GM12875 (cell line): ENCODE results near the gene E2F2.

Source experiments
- H3K4me3 ChIP-seq: one replicate; pipeline ENCODE4 v1.5.1; 2011; ENCODE audit warnings: low read depth, low read length, control low read depth
- TF ChIP-seq, protein P1 (sequence below): IDR thresholded peaks from 2 replicates; pipeline ENCODE4 v1.5.1; 2011; ENCODE audit warnings: low read depth, mild to moderate bottlenecking, control low read depth, inconsistent platforms, low read length, moderate library complexity, borderline replicate concordance; ENCODE audit not compliant: insufficient read depth

The E2F2 gene

DNA sequence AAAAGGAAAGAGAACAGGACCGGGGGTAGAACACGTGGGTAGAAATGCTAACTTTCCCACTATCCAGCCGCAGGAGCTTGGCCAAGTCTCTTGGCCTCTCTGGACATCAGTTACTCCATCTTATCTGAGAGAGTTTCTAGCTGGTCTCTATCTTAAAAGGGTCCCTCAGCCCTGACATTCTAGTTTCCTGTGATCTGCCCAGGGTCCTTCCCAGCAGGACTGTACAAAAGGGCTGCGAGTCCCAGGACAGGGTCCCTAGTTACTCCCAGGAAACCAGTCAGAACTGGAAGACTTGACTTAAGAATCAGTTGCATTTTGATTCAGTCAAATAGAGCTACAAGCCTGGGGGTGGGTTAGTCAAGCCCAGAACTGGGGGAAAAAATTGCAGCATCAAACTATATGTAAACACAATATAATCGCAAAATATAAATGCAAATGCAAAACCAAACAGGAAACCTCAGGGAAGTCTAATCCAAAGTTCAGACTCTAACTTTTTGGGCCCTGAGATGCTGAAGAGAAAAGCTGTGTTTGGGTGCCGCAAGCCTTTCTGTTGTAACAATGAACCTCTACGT, 49.9 kb downstream of the E2F2 start:
- TF ChIP-seq, protein P1, sequence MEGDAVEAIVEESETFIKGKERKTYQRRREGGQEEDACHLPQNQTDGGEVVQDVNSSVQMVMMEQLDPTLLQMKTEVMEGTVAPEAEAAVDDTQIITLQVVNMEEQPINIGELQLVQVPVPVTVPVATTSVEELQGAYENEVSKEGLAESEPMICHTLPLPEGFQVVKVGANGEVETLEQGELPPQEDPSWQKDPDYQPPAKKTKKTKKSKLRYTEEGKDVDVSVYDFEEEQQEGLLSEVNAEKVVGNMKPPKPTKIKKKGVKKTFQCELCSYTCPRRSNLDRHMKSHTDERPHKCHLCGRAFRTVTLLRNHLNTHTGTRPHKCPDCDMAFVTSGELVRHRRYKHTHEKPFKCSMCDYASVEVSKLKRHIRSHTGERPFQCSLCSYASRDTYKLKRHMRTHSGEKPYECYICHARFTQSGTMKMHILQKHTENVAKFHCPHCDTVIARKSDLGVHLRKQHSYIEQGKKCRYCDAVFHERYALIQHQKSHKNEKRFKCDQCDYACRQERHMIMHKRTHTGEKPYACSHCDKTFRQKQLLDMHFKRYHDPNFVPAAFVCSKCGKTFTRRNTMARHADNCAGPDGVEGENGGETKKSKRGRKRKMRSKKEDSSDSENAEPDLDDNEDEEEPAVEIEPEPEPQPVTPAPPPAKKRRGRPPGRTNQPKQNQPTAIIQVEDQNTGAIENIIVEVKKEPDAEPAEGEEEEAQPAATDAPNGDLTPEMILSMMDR = no peak
- H3K4me3 ChIP-seq = no peak overlapping the region

- no peak overlapping the region for H3K4me3 ChIP-seq
- TF ChIP-seq, protein P1 = no peak
These were observed 50.6 kb downstream of the E2F2 start for GRCh38 chr1:23480187-23481025.

- H3K4me3 ChIP-seq = no peak overlapping the region
- TF ChIP-seq, protein P1 = no peak
These were observed 51.4 kb downstream of the E2F2 start for GRCh38 chr1:23479666-23479941.

DNA sequence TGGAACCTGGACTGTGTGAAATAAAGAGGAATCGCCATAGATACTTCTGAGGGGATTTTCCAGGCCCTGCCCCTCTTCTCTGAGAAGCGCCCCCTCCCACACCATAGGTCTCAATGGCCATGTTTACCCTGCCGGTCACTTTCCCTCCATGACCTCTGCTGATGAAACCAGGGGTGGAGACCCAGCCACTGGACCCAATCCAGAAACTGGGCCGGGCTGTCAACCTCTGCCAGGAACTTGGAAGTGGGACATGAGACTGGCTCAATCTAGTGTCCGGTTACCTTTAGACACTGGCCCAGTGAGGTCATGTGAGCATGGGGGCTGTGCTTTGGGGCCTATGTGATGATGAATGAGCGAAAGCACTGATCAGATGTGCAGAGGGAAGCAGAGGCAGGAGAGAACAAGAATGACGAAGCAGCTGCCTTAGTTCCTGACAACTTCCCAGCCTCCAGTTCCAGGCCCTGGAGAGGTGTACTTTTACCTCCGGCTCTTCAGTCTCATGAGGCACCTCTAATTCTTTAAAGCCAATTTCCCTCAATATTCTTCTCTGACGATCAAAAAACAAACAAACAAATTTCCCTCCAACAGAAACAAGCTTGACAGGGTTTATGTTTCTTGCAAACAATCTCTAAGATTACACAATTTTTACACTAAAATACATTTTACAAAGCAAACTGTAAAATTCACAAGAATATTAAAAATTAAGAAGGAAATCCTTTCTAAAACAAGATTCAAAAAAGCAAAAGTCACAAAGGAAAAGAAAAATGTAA, 52.0 kb downstream of the E2F2 start:
- TF ChIP-seq, protein P1 = no peak
- no peak overlapping the region for H3K4me3 ChIP-seq

DNA sequence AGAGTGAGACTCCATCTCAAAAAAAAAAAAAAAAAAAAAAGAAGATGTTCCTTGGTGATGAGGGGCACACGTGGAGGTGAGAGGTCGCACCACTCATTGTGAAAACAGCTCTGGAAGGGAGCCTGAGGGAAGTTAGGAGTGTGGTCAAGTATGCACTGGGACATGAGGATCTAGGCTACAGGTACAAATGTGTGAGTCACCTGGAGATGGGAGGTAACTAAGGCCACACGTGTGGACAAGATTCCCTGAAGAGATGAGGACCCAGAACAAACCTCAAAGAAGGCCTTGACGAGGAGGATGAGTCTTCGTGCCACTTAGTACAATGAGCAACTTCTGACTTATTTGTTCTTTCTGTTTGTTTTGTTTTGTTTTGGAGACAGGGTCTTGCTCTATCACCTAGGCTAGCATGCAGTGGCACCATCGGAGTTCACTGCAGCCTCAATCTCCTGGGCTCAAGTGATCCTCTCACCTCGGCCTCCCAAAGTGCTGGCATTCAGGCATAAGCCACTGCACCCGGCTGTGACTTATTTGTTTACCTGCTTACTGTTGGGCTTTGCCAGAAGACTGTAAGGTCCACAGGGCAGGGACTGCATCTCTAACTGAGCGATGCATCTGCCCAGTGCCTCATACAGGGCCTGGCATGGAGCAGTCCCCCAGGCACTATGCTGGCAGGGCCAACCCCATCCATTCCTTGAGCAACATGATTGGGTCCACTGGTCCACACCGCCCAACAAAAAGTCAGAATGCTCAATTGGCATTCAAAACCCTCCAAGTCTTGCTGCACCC, 53.5 kb downstream of the E2F2 start:
- H3K4me3 ChIP-seq = no peak overlapping the region
- TF ChIP-seq, protein P1 = no peak

DNA sequence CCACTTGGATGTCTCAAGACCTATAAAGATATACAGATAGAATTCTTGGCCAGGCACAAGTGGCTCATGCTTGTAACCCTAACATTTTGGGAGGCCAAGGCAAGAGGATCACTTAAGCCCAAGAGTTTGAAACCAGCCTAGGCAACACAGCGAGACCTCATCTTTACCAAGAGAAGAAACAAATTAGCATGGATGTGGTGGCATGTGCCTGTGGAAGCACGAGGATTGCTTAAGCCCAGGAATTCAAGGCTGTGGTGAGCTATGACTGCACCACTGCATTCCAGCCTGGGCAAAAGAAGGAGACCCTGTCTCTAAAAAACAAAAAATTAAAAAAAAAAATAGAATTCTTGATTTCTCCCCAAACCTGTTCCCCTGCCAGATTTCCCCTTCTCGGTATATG, 55.4 kb downstream of the E2F2 start:
- TF ChIP-seq, protein P1 = no peak
- no peak overlapping the region for H3K4me3 ChIP-seq
